WERI-Rb-1 (cell line): ENCODE measurements around the gene RARB.

Source experiments
- DNase-seq: peaks from one replicate; pipeline ENCODE4 v3.0.0-alpha.2; 2020
- H3K27ac ChIP-seq: fragments of 250-450 bp; sonication (Bioruptor Pico); 2 replicates; pipeline ENCODE4 v1.5.1; 2020; ENCODE audit warnings: mild to moderate bottlenecking, moderate library complexity
- H3K27me3 ChIP-seq: fragments of 250-450 bp; sonication (Bioruptor Pico); 2 replicates; pipeline ENCODE4 v1.5.1; 2021; ENCODE audit warnings: mild to moderate bottlenecking, low read depth, moderate library complexity; ENCODE audit not compliant: insufficient read depth, severe bottlenecking
- H3K36me3 ChIP-seq: fragments of 250-450 bp; sonication (Bioruptor Pico); 2 replicates; pipeline ENCODE4 v1.5.1; 2020; ENCODE audit warnings: mild to moderate bottlenecking, moderate library complexity
- H3K4me3 ChIP-seq: 2 replicates; pipeline ENCODE4 v1.5.1; 2011; ENCODE audit warnings: low read depth, mild to moderate bottlenecking, control low read depth, low read length
- H3K9me3 ChIP-seq: fragments of 250-450 bp; sonication (Bioruptor Pico); 2 replicates; pipeline ENCODE4 v1.5.1; 2021; ENCODE audit warnings: mild to moderate bottlenecking, moderate library complexity; ENCODE audit not compliant: severe bottlenecking
- CTCF ChIP-seq: IDR thresholded peaks from 2 replicates; pipeline ENCODE4 v1.5.1; 2011; ENCODE audit warnings: low read depth, mild to moderate bottlenecking, control low read depth, inconsistent platforms, low read length

RARB gene

GRCh38 chr3:25610167-25610566 lies 182.1 kb downstream of the RARB start:
- Histone ChIP-seq H3K9me3 (no peaks in the 10 kb centered on the region), H3K36me3 (peaks cover 84% of the 10 kb centered on the region), H3K27me3 (no peaks in the 10 kb centered on the region), H3K27ac (no peak overlapping the region), H3K4me3 (no peak overlapping the region)
- DNase-seq, result no peak
- TF ChIP-seq CTCF, result no peak

- no peak for DNase-seq
- no peaks in the 10 kb centered on the region for H3K27me3 ChIP-seq
- H3K9me3 ChIP-seq, result no peaks in the 10 kb centered on the region
- no peak overlapping the region for H3K27ac ChIP-seq
- TF ChIP-seq CTCF, result no peak
- no peak overlapping the region for H3K4me3 ChIP-seq
- H3K36me3 ChIP-seq, result peaks cover 81% of the 10 kb centered on the region
These were observed 182.7 kb downstream of the RARB start for GRCh38 chr3:25610779-25611178.

- Histone ChIP-seq H3K27ac (no peak overlapping the region), H3K27me3 (no peaks in the 10 kb centered on the region), H3K4me3 (no peak overlapping the region), H3K36me3 (peaks cover 77% of the 10 kb centered on the region), H3K9me3 (no peaks in the 10 kb centered on the region)
- no peak for TF ChIP-seq CTCF
- DNase-seq, result no peak
These were observed 183.1 kb downstream of the RARB start for GRCh38 chr3:25611193-25611592.

GRCh38 chr3:25618028-25618427 lies 190.0 kb downstream of the RARB start:
- peaks cover 59% of the 10 kb centered on the region for H3K36me3 ChIP-seq
- no peaks in the 10 kb centered on the region for H3K27me3 ChIP-seq
- no peak overlapping the region for H3K4me3 ChIP-seq
- H3K27ac ChIP-seq, result no peak overlapping the region
- no peak for DNase-seq
- no peak for TF ChIP-seq CTCF
- H3K9me3 ChIP-seq, result no peaks in the 10 kb centered on the region

GRCh38 chr3:25619382-25619781 lies 191.3 kb downstream of the RARB start:
- Histone ChIP-seq H3K27ac (no peak overlapping the region), H3K36me3 (peaks cover 65% of the 10 kb centered on the region), H3K9me3 (no peaks in the 10 kb centered on the region), H3K27me3 (no peaks in the 10 kb centered on the region), H3K4me3 (no peak overlapping the region)
- no peak for DNase-seq
- TF ChIP-seq CTCF, result no peak

GRCh38 chr3:25620493-25620892 lies 192.4 kb downstream of the RARB start:
- no peak for TF ChIP-seq CTCF
- no peak for DNase-seq
- H3K9me3 ChIP-seq, result no peaks in the 10 kb centered on the region
- H3K27me3 ChIP-seq, result no peaks in the 10 kb centered on the region
- peaks cover 62% of the 10 kb centered on the region for H3K36me3 ChIP-seq
- H3K4me3 ChIP-seq, result no peak overlapping the region
- no peak overlapping the region for H3K27ac ChIP-seq
